Stimulated activated CD4-positive, alpha-beta T cell treated with anti-CD3 and anti-CD28 coated beads, TNF-alpha, amount 100 ng/mL, for 4 hours (primary cell): ENCODE measurements around the gene PDE8B.

Experiments
- DNase-seq, 3 experiments: peaks; one replicate each; pipeline ENCODE4 v3.0.0-alpha.2; 2020; ENCODE audit warnings: low read depth in 3 of 3

PDE8B gene

GRCh38 chr5:77285251-77285841, 74.9 kb downstream of the PDE8B start:
- no peak for DNase-seq

GRCh38 chr5:77292026-77292757, 81.7 kb downstream of the PDE8B start:
- no peak for DNase-seq

- DNase-seq = no peak
Measured at GRCh38 chr5:77294185-77294584, 83.7 kb downstream of the PDE8B start.

GRCh38 chr5:77295863-77296378, 85.4 kb downstream of the PDE8B start:
- DNase-seq = no peak

GRCh38 chr5:77298146-77298545, 87.7 kb downstream of the PDE8B start:
- no peak for DNase-seq

- no peak for DNase-seq
Measured at GRCh38 chr5:77300451-77300850, 90.0 kb downstream of the PDE8B start.

- DNase-seq = no peak
Measured at GRCh38 chr5:77301447-77301883, 91.0 kb downstream of the PDE8B start.

- DNase-seq = no peak
Measured at GRCh38 chr5:77302247-77302646, 91.8 kb downstream of the PDE8B start.

- no peak for DNase-seq
Measured at GRCh38 chr5:77302653-77303052, 92.2 kb downstream of the PDE8B start.

GRCh38 chr5:77304388-77304787, 93.9 kb downstream of the PDE8B start:
- DNase-seq = no peak

GRCh38 chr5:77305222-77305846, 94.9 kb downstream of the PDE8B start:
- no peak for DNase-seq

- DNase-seq = no peak
Measured at GRCh38 chr5:77305956-77306355, 95.5 kb downstream of the PDE8B start.

GRCh38 chr5:77306531-77306930, 96.1 kb downstream of the PDE8B start:
- DNase-seq = no peak

- no peak for DNase-seq
Measured at GRCh38 chr5:77308154-77308960, 97.9 kb downstream of the PDE8B start.

- no peak for DNase-seq
Measured at GRCh38 chr5:77309140-77309539, 98.7 kb downstream of the PDE8B start.

- DNase-seq = no peak
Measured at GRCh38 chr5:77310494-77311213, 100.2 kb downstream of the PDE8B start.

- no peak for DNase-seq
Measured at GRCh38 chr5:77311214-77311571, 100.7 kb downstream of the PDE8B start.

- DNase-seq = no peak
Measured at GRCh38 chr5:77312413-77312812, 101.9 kb downstream of the PDE8B start.

- DNase-seq = no peak
Measured at GRCh38 chr5:77316871-77317661, 106.6 kb downstream of the PDE8B start.

- DNase-seq = no peak
Measured at GRCh38 chr5:77318060-77318459, 107.6 kb downstream of the PDE8B start.
